Esophagus muscularis mucosa (tissue), 4 donors: Measurements from ENCODE around the gene SPARCL1. TPM values are rescaled to one million over a fixed set of nuclear protein-coding genes. Genes with fewer than 3 reads are reported as not detected.

Experiments used
- DNase-seq: peaks from one replicate; pipeline ENCODE4 v3.0.0-alpha.2; 2017; ENCODE audit errors: extremely low spot score
- H3K27ac ChIP-seq, 4 donors: fragments of 200-600 bp; sonication (generic); replicated peaks in 1 of 4; 1 replicate in 3 of 4; 2 replicates in 1 of 4; pipeline ENCODE4 v1.5.1; 2016 to 2019; ENCODE audit warnings: mild to moderate bottlenecking in 1 of 4
- H3K27me3 ChIP-seq, 4 donors: fragments of 200-600 bp; sonication (generic); one replicate each; pipeline versions ENCODE4 v1.5.1 to v1.6.0; 2016 to 2019
- H3K36me3 ChIP-seq, 4 donors: fragments of 200-600 bp; sonication (generic); one replicate each; pipeline ENCODE4 v1.5.1; 2016 to 2019
- H3K4me1 ChIP-seq, 4 donors: fragments of 200-600 bp; sonication (generic); one replicate each; pipeline ENCODE4 v1.5.1; 2016 to 2019
- H3K4me3 ChIP-seq, 4 donors: fragments of 200-600 bp; sonication (generic); 1 replicate in 2 of 4; 2 replicates in 2 of 4; pipeline ENCODE4 v1.5.1; 2016 to 2019; ENCODE audit warnings: mild to moderate bottlenecking in 4 of 4, moderate library complexity in 1 of 4
- H3K9me3 ChIP-seq, 4 donors: fragments of 200-600 bp; sonication (generic); 1 replicate in 3 of 4; 2 replicates in 1 of 4; pipeline ENCODE4 v1.5.1; 2016 to 2019
- CTCF ChIP-seq, 3 experiments: fragments of 200-600 bp in 2 of 3; fragments of 450-650 bp in 1 of 3; sonication (generic) in 2 of 3; IDR thresholded peaks; one replicate each; pipeline ENCODE4 v1.5.1; 2017 to 2019; ENCODE audit warnings: antibody characterized with exemption in 3 of 3, mild to moderate bottlenecking in 2 of 3, moderate library complexity in 1 of 3
- EP300 ChIP-seq: sonication (generic); formaldehyde crosslinking; IDR thresholded peaks from one replicate; pipeline ENCODE4 v1.6.1; 2017; ENCODE audit warnings: antibody characterized with exemption
- POLR2A ChIP-seq: fragments of 450-650 bp; IDR thresholded peaks from one replicate; pipeline ENCODE4 v1.6.1; 2017; ENCODE audit warnings: antibody characterized with exemption, moderate library complexity, mild to moderate bottlenecking, low read depth
- POLR2AphosphoS5 ChIP-seq, 2 donors: sonication (generic); formaldehyde crosslinking; IDR thresholded peaks; one replicate each; pipeline ENCODE4 v1.6.1; 2017; ENCODE audit warnings: antibody characterized with exemption in 2 of 2
- WGBS: methylation state at CpG from one replicate; pipeline ENCODE4 v1.1.5; 2018; 5-methylcytosine and 5-hydroxymethylcytosine counted together
- intact Hi-C: fragments of 100-400 bp; cut with DNase I; formaldehyde crosslinking; loops from one replicate; pipeline ENCODE4 v1.15.1; 2023
- total RNA-seq, 4 donors: library from RNA; depleted of rRNA; stranded (reverse); fragments of >200 nt; gene quantifications; one replicate each; pipeline versions ENCODE4 v1.1.0 to v1.2.1, GENCODE V29; 2016

SPARCL1 gene
- total RNA-seq, 4 donors from 2014 or later: 1,380 to 2,231 (median 1,856) TPM

- H3K9me3 ChIP-seq: no peaks in the 10 kb centered on the region
- no peak for TF ChIP-seq EP300
- TF ChIP-seq POLR2A: no peak
- no peak for TF ChIP-seq CTCF (IDR thresholded peaks at IDR 0.05)
- TF ChIP-seq POLR2AphosphoS5 (IDR thresholded peaks at IDR 0.05): no peak
- WGBS: 62% methylated on average over 3 of the region's 3 CpGs
- no peak overlapping the region for H3K4me3 ChIP-seq
- intact Hi-C loops: no loop called here
- peaks cover 5 to 76% (median 28%) of the 10 kb centered on the region in 4 donors for H3K36me3 ChIP-seq
- no peaks in the 10 kb centered on the region for H3K27me3 ChIP-seq
- H3K4me1 ChIP-seq: no peaks in the 10 kb centered on the region
- no peak overlapping the region for H3K27ac ChIP-seq
- DNase-seq: no peak
These were observed 83.2 kb downstream of the SPARCL1 start for GRCh38 chr4:87445964-87446363.

DNA sequence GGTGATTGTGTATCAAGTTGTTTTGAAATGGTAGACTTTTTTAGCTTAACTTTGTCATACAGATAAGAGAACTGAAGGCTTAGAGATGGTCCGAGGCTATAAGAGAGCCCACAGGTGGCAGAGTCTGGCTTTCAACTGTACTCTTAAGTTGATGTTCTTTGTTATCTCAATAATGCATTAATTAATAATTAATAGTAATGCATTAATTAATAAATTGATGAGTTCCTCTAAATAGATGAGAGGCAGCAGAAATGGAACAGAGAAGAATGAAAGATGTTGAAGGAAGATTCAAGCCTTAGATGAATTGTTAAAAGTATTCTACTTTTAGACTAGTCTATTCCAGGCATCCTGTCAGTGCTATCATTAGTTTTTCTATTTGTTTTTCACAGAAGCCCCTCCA, 84.4 kb downstream of the SPARCL1 start:
- H3K4me3 ChIP-seq: no peak overlapping the region
- WGBS: 89% methylated on average over 1 of the region's 1 CpG
- intact Hi-C loops: no loop called here
- H3K4me1 ChIP-seq: no peaks in the 10 kb centered on the region
- DNase-seq: no peak
- no peaks in the 10 kb centered on the region for H3K9me3 ChIP-seq
- no peaks in the 10 kb centered on the region for H3K27me3 ChIP-seq
- H3K27ac ChIP-seq: no peak overlapping the region
- H3K36me3 ChIP-seq: peaks cover 5 to 76% (median 35%) of the 10 kb centered on the region in 4 donors
- TF ChIP-seq POLR2A (no peak), CTCF (IDR thresholded peaks at IDR 0.05) (no peak), EP300 (no peak), POLR2AphosphoS5 (IDR thresholded peaks at IDR 0.05) (no peak)

DNA sequence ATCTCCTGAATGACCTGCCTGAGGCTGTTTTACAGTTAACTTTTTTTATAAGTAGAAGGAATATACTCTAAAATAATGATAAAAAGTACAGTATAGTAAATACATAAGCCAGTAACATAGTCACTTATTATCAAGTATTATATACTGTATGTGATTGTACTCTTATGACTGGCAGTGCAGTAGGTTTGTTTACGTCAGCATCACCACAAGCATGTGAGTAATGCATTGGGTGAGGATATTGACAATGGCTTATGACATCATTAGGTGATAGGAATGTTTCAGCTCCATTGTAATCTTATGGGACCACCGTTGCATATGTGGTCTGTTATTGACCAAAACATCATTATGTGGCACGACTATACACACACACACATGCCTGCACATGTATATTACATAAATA, 86.3 kb downstream of the SPARCL1 start:
- Histone ChIP-seq H3K4me1 (no peaks in the 10 kb centered on the region), H3K9me3 (no peaks in the 10 kb centered on the region), H3K27me3 (no peaks in the 10 kb centered on the region), H3K27ac (no peak overlapping the region), H3K4me3 (no peak overlapping the region), H3K36me3 (peaks cover 5 to 81% (median 50%) of the 10 kb centered on the region in 4 donors)
- TF ChIP-seq POLR2A (no peak), CTCF (IDR thresholded peaks at IDR 0.05) (no peak), EP300 (no peak), POLR2AphosphoS5 (IDR thresholded peaks at IDR 0.05) (no peak)
- WGBS: 96% methylated on average over 3 of the region's 3 CpGs
- intact Hi-C loops: no loop called here
- no peak for DNase-seq

DNA sequence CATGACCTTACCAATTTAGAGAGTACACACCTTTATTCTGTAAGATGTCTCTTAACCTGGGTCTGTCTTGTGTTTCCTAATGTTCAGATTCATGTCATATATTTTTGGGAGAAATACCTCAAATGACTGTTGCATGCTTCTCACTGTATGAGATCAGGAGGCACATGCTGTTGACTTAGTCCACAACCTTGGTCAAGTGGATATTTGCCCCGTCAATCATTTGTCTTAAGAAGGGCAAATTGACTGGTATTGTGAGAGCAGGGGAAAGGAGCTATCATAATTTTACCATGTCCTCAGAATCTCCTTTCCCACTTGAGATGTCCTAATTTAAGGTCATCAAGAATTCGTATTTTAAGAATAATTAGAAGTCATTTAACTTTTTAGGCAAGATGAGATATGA, 95.8 kb downstream of the SPARCL1 start:
- H3K4me1 ChIP-seq: peaks cover 0 to 7% (median 1%) of the 10 kb centered on the region in 4 donors
- intact Hi-C loops: no loop called here
- H3K27me3 ChIP-seq: no peaks in the 10 kb centered on the region
- 96% methylated on average over 2 of the region's 2 CpGs for WGBS
- H3K4me3 ChIP-seq: no peak overlapping the region
- TF ChIP-seq POLR2A: no peak
- H3K36me3 ChIP-seq: peaks cover 0 to 32% (median 12%) of the 10 kb centered on the region in 4 donors
- DNase-seq: no peak
- no peaks in the 10 kb centered on the region for H3K9me3 ChIP-seq
- H3K27ac ChIP-seq: no peak overlapping the region

GRCh38 chr4:87430038-87430437, 99.1 kb downstream of the SPARCL1 start:
- Histone ChIP-seq H3K36me3 (peaks cover 0 to 2% (median 0%) of the 10 kb centered on the region in 4 donors), H3K27me3 (no peaks in the 10 kb centered on the region), H3K4me1 (peaks cover 3 to 22% (median 12%) of the 10 kb centered on the region in 4 donors), H3K4me3 (no peak overlapping the region), H3K27ac (no peak overlapping the region), H3K9me3 (no peaks in the 10 kb centered on the region)
- no peak for TF ChIP-seq EP300
- no peak for TF ChIP-seq POLR2AphosphoS5 (IDR thresholded peaks at IDR 0.05)
- no peak for DNase-seq
- intact Hi-C loops: no loop called here
- WGBS: 95% methylated on average over 2 of the region's 2 CpGs

DNA sequence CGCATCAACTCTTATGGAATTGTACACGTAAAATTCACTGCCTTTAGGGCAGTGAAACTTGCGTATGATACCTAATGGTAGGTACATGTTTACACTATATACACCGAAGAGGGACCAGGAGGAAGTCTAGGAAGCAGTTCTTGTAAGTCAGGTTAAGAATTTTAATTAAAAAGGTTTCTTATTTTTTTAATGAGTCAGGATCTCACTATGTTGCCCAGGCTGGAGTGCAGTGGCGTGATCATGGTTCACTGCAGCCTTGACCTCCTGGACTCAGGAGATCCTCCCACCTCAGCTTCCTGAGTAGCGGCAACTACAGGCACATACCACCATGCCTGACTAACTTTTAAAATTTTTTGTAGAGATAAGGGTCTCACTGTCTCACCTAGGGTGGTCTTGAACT, 100.2 kb downstream of the SPARCL1 start:
- Histone ChIP-seq H3K9me3 (no peaks in the 10 kb centered on the region), H3K27ac (no peak overlapping the region), H3K27me3 (no peaks in the 10 kb centered on the region), H3K36me3 (no peaks in the 10 kb centered on the region), H3K4me3 (no peak overlapping the region), H3K4me1 (peaks cover 13 to 33% (median 23%) of the 10 kb centered on the region in 4 donors)
- intact Hi-C loops: no loop called here
- TF ChIP-seq POLR2A (no peak), EP300 (no peak)
- DNase-seq: no peak
- WGBS: 94% methylated on average over 6 of the region's 6 CpGs
